ENCODE measurements around the gene FGF18. TPM values are rescaled to one million over a fixed set of nuclear protein-coding genes. Genes with fewer than 3 reads are reported as not detected.

The FGF18 gene
- total and polyA plus RNA-seq, 2 donors (not counting 3 experiments of a cell fraction or from before 2014, with no cell fraction given), result 0.04 to 0.27 TPM

DNA sequence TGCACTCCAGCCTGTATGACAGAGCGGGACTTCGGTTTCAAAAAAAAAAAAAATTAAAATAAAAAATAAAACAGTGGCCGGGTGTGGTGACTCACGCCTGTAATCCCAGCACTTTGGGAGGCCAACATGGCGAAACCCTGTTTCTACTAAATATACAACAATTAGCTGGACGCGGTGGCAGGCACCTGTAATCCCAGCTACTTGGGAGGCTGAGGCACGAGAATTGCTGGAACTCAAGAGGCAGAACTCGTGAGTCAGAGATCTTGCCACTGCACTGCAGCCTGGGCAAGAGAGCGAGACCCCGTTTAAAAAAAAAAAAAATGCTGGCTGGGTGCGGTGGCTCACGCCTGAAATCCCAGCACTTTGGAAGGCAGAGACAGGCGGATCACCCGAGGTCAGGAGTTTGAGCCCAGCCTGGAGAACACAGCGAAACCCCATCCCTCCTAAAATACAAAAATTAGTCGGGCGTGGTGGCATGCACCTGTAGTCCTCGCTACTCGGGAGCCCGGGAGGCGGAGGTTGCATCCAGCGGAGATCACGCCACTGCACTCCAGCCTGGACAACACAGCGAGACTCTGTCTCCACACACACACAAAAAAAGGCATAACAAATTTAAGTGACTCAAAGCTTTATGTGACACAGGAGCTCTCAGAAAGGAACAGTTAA, 33.3 kb upstream of the FGF18 start:
- peaks cover 0 to 4% of the 10 kb centered on the region in 2 experiments for H3K36me3 ChIP-seq (ENCODE audit: control insufficient read depth in 2 of 2, extremely low read depth in 1 of 2, insufficient read depth in 2 of 2, low read length in 2 of 2)
- dilution Hi-C loops (cut with MboI; ENCODE audit: extremely low pct_ligation_motif_present, low sequenced_read_pairs) (no loop called here), intact Hi-C loops (cut with micrococcal nuclease) (no loop called here)
- H3K4me3 ChIP-seq (replicated peaks in 1 of 3; ENCODE audit: insufficient read depth in 1 of 3, low read depth in 1 of 3, low read length in 3 of 3), result no peak overlapping the region
- POLR2A ChIA-PET, result interaction anchor here (1.0 kb wide), 1 partner anchor 22 kb away, joined by 6 read pairs; no protein-coding TSS in a partner anchor
- H3K4me1 ChIP-seq (ENCODE audit: control insufficient read depth, extremely low read depth, insufficient read depth, low read length), result peaks cover 22% of the 10 kb centered on the region
- TF ChIP-seq FOS (IDR thresholded peaks at IDR 0.05; ENCODE audit: borderline replicate concordance, insufficient read depth, low read length) (no peak), JUN (IDR thresholded peaks at IDR 0.05; ENCODE audit: borderline replicate concordance, insufficient read depth, insufficient read length, low read depth) (no peak), MYC (IDR thresholded peaks at IDR 0.05; ENCODE audit: low read depth, low read length) (no peak), GATA2 (IDR thresholded peaks at IDR 0.05; ENCODE audit: insufficient read depth, insufficient read length, low read depth, low read length) (no peak), EZH2 (IDR thresholded peaks at IDR 0.05; ENCODE audit: borderline replicate concordance, low read depth, low read length, severe bottlenecking) (no peak), POLR2AphosphoS5 (IDR thresholded peaks at IDR 0.05; ENCODE audit: insufficient read depth, low read depth, low read length) (no peak), POLR2A (IDR thresholded peaks at IDR 0.05; ENCODE audit: low read depth, low read length) (no peak)
- TF ChIP-seq, protein P1, sequence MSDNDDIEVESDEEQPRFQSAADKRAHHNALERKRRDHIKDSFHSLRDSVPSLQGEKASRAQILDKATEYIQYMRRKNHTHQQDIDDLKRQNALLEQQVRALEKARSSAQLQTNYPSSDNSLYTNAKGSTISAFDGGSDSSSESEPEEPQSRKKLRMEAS (IDR thresholded peaks at IDR 0.05; ENCODE audit: insufficient read depth, insufficient read length), result no peak
- TF ChIP-seq, protein P2, sequence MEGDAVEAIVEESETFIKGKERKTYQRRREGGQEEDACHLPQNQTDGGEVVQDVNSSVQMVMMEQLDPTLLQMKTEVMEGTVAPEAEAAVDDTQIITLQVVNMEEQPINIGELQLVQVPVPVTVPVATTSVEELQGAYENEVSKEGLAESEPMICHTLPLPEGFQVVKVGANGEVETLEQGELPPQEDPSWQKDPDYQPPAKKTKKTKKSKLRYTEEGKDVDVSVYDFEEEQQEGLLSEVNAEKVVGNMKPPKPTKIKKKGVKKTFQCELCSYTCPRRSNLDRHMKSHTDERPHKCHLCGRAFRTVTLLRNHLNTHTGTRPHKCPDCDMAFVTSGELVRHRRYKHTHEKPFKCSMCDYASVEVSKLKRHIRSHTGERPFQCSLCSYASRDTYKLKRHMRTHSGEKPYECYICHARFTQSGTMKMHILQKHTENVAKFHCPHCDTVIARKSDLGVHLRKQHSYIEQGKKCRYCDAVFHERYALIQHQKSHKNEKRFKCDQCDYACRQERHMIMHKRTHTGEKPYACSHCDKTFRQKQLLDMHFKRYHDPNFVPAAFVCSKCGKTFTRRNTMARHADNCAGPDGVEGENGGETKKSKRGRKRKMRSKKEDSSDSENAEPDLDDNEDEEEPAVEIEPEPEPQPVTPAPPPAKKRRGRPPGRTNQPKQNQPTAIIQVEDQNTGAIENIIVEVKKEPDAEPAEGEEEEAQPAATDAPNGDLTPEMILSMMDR (IDR thresholded peaks at IDR 0.05; ENCODE audit: extremely low read depth in 1 of 2, insufficient read depth in 1 of 2, low read depth in 1 of 2, low read length in 2 of 2), result no peak
- H4K20me1 ChIP-seq (replicated peaks; ENCODE audit: control insufficient read depth, extremely low read depth, insufficient read depth, low read length), result peaks cover 20% of the 10 kb centered on the region
- H3K4me2 ChIP-seq (ENCODE audit: insufficient read depth, low read length), result peak overlapping the region; percentile 60
- FAIRE-seq (no peak), DNase-seq (ENCODE audit: low read depth, low spot score) (no peak)
- H3K27ac ChIP-seq (ENCODE audit: insufficient read depth, low read depth, low read length), result no peak overlapping the region
- no peaks in the 10 kb centered on the region for H3K27me3 ChIP-seq (ENCODE audit: control insufficient read depth in 2 of 2, insufficient read depth in 2 of 2, low read length in 2 of 2)
- H2AFZ ChIP-seq (ENCODE audit: low read depth, low read length), result peak overlapping the region; percentile 16
- H3K9me1 ChIP-seq (replicated peaks; ENCODE audit: control insufficient read depth, extremely low read depth, insufficient read depth, low read length), result no peaks in the 10 kb centered on the region
- no TSS peak for BruUV-seq (replicated peaks)
- H3K9ac ChIP-seq (replicated peaks; ENCODE audit: extremely low read depth, insufficient read depth, low read length), result no peak overlapping the region
- peaks cover 35% of the 10 kb centered on the region for H3K79me2 ChIP-seq (ENCODE audit: control insufficient read depth, insufficient read depth, low read length)
- H3K9me3 ChIP-seq (replicated peaks; ENCODE audit: control insufficient read depth, insufficient read depth, low read length), result no peaks in the 10 kb centered on the region
- CTCF ChIA-PET, result interaction anchor here (0.9 to 1.4 kb wide), 3 partner anchors 20 to 526 kb away, joined by 3 to 4 read pairs (median 3); no protein-coding TSS in a partner anchor

Data from endothelial cell of umbilical vein (primary cell).